Mesendoderm (in vitro differentiated cells): ENCODE data around the gene LPA.

Experiments used
- DNase-seq: peaks from one replicate; pipeline ENCODE4 v3.0.0; 2013
- H2AK5ac ChIP-seq: 2 replicates; pipeline ENCODE4 v1.6.1; 2013; ENCODE audit warnings: low read length, inconsistent platforms
- H2BK120ac ChIP-seq: 2 replicates; pipeline ENCODE4 v1.6.1; 2013; ENCODE audit warnings: low read depth, mild to moderate bottlenecking, low read length, moderate library complexity, mixed read lengths
- H2BK15ac ChIP-seq: replicated peaks from 2 replicates; pipeline ENCODE4 v1.6.1; 2013; ENCODE audit warnings: low read depth, mild to moderate bottlenecking, moderate library complexity
- H2BK5ac ChIP-seq: 2 replicates; pipeline ENCODE4 v1.6.1; 2013; ENCODE audit warnings: low read length, inconsistent platforms
- H3K18ac ChIP-seq: 2 replicates; pipeline ENCODE4 v1.6.1; 2013; ENCODE audit warnings: mild to moderate bottlenecking, low read length, mixed read lengths
- H3K23ac ChIP-seq: one replicate; pipeline ENCODE4 v1.6.1; 2013; ENCODE audit warnings: low read length
- H3K27ac ChIP-seq: 2 replicates; pipeline ENCODE4 v1.5.1; 2013; ENCODE audit warnings: low read depth, mild to moderate bottlenecking, inconsistent platforms, low read length, moderate library complexity
- H3K27me3 ChIP-seq: 2 replicates; pipeline ENCODE4 v1.6.1; 2013; ENCODE audit warnings: low read length, control low read depth, mild to moderate bottlenecking, inconsistent platforms; ENCODE audit not compliant: insufficient read depth, poor library complexity
- H3K36me3 ChIP-seq: 2 replicates; pipeline ENCODE4 v1.6.1; 2013; ENCODE audit warnings: low read length, inconsistent platforms; ENCODE audit not compliant: control insufficient read depth, insufficient read depth
- H3K4ac ChIP-seq: one replicate; pipeline ENCODE4 v1.6.1; 2013; ENCODE audit warnings: low read depth, mild to moderate bottlenecking, low read length, moderate library complexity
- H3K4me1 ChIP-seq: 2 replicates; pipeline ENCODE4 v1.6.1; 2013; ENCODE audit warnings: low read depth, low read length, inconsistent platforms; ENCODE audit not compliant: control insufficient read depth
- H3K4me2 ChIP-seq: 2 replicates; pipeline ENCODE4 v1.6.1; 2013; ENCODE audit warnings: low read length
- H3K4me3 ChIP-seq: 2 replicates; pipeline ENCODE4 v1.5.1; 2013; ENCODE audit warnings: mild to moderate bottlenecking, low read length
- H3K56ac ChIP-seq: one replicate; pipeline ENCODE4 v1.6.1; 2013; ENCODE audit warnings: low read length
- H3K79me1 ChIP-seq: 2 replicates; pipeline ENCODE4 v1.6.1; 2013; ENCODE audit warnings: low read length, inconsistent platforms
- H3K79me2 ChIP-seq: 2 replicates; pipeline ENCODE4 v1.6.1; 2013; ENCODE audit warnings: mild to moderate bottlenecking, low read length; ENCODE audit not compliant: control insufficient read depth, insufficient read depth
- H3K9ac ChIP-seq: 2 replicates; pipeline ENCODE4 v1.6.1; 2013; ENCODE audit warnings: low read length, inconsistent platforms
- H4K5ac ChIP-seq: one replicate; pipeline ENCODE4 v1.6.1; 2013; ENCODE audit warnings: low read length
- H4K8ac ChIP-seq: one replicate; pipeline ENCODE4 v1.6.1; 2013; ENCODE audit warnings: low read depth, mild to moderate bottlenecking, control low read depth, low read length, moderate library complexity
- WGBS: extraction: QIAGEN DNeasy Blood & Tissue Kit; methylation state at CpG from one replicate; pipeline ENCODE4 v1.1.7; 2013; ENCODE audit warnings: low lambda C conversion rate, missing lambda C conversion rate; ENCODE audit not compliant: insufficient coverage; ENCODE audit errors: extremely low coverage; 5-methylcytosine and 5-hydroxymethylcytosine counted together

LPA gene

GRCh38 chr6:160520043-160520904, 143.8 kb downstream of the LPA start:
- DNase-seq, result peak; percentile 79
- H2BK120ac ChIP-seq, result no peak overlapping the region
- peak overlapping the region; percentile 91 for H3K56ac ChIP-seq
- peak overlapping the region; percentile 61 for H3K4me3 ChIP-seq
- no peaks in the 10 kb centered on the region for H3K27me3 ChIP-seq
- H3K79me2 ChIP-seq, result no peaks in the 10 kb centered on the region
- peak overlapping the region; percentile 66 for H3K4me2 ChIP-seq
- H3K23ac ChIP-seq, result peak overlapping the region; percentile 24
- no peak overlapping the region for H4K8ac ChIP-seq
- H3K18ac ChIP-seq, result peak overlapping the region; percentile 31
- peak overlapping the region; percentile 81 for H3K9ac ChIP-seq
- no peak overlapping the region for H2BK15ac ChIP-seq
- H3K4ac ChIP-seq, result no peak overlapping the region
- H2AK5ac ChIP-seq, result no peak overlapping the region
- no peaks in the 10 kb centered on the region for H3K79me1 ChIP-seq
- WGBS, result no CpG with 5 or more reads among the region's 73 CpGs
- no peaks in the 10 kb centered on the region for H3K4me1 ChIP-seq
- H3K27ac ChIP-seq, result no peak overlapping the region
- H2BK5ac ChIP-seq, result no peak overlapping the region
- no peak overlapping the region for H4K5ac ChIP-seq
- H3K36me3 ChIP-seq, result no peaks in the 10 kb centered on the region

DNA sequence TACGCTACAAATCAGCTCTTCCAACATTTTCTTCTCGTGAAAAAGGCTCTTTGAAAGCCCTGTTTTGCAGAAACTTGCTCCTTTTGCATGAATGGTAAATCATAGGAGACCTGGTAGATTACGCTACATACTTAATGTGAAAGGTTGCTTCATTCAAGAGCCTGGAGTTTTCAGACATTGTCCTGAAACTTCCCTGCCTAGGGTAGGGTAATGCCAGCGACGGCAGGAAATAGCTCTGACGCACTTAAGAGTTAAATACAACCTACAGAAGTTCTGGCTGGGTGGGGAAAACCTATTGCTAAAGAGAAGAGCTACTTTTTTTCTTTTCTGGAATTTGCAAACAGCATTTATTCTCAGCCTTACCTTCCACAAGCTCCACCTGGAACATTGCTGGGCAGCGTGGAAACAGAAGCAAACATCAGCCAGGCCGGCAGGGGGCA, 144.5 kb downstream of the LPA start:
- no peak overlapping the region for H3K23ac ChIP-seq
- WGBS, result 100% methylated on average over 1 of the region's 8 CpGs
- H3K27ac ChIP-seq, result no peak overlapping the region

GRCh38 chr6:160519133-160519532, 144.9 kb downstream of the LPA start:
- no peak overlapping the region for H3K4me2 ChIP-seq
- no peaks in the 10 kb centered on the region for H3K4me1 ChIP-seq
- H3K18ac ChIP-seq, result no peak overlapping the region
- H3K23ac ChIP-seq, result no peak overlapping the region
- no peak overlapping the region for H2BK5ac ChIP-seq
- H3K56ac ChIP-seq, result no peak overlapping the region
- H2BK15ac ChIP-seq, result no peak overlapping the region
- no CpG with 5 or more reads among the region's 4 CpGs for WGBS
- no peak overlapping the region for H2AK5ac ChIP-seq
- no peak overlapping the region for H4K8ac ChIP-seq
- DNase-seq, result no peak
- no peak overlapping the region for H3K4me3 ChIP-seq
- no peak overlapping the region for H2BK120ac ChIP-seq
- H3K79me2 ChIP-seq, result no peaks in the 10 kb centered on the region
- no peaks in the 10 kb centered on the region for H3K27me3 ChIP-seq
- no peak overlapping the region for H3K27ac ChIP-seq
- H3K9ac ChIP-seq, result no peak overlapping the region
- H3K4ac ChIP-seq, result no peak overlapping the region
- H3K79me1 ChIP-seq, result no peaks in the 10 kb centered on the region
- H3K36me3 ChIP-seq, result no peaks in the 10 kb centered on the region
- no peak overlapping the region for H4K5ac ChIP-seq

More for the DNA sequence above, 144.5 kb downstream of the LPA start:
- Histone ChIP-seq H3K56ac (no peak overlapping the region), H2BK120ac (no peak overlapping the region), H4K8ac (no peak overlapping the region), H3K4me1 (no peaks in the 10 kb centered on the region), H2AK5ac (no peak overlapping the region), H3K79me1 (no peaks in the 10 kb centered on the region), H3K9ac (no peak overlapping the region), H3K36me3 (no peaks in the 10 kb centered on the region), H2BK5ac (no peak overlapping the region), H3K4ac (no peak overlapping the region), H3K79me2 (no peaks in the 10 kb centered on the region), H3K4me3 (no peak overlapping the region), H3K27me3 (no peaks in the 10 kb centered on the region), H3K18ac (no peak overlapping the region), H4K5ac (no peak overlapping the region), H2BK15ac (no peak overlapping the region), H3K4me2 (no peak overlapping the region)
- DNase-seq, result no peak

- H2BK5ac ChIP-seq, result no peak overlapping the region
- no peak overlapping the region for H2AK5ac ChIP-seq
- H3K18ac ChIP-seq, result no peak overlapping the region
- H3K36me3 ChIP-seq, result no peaks in the 10 kb centered on the region
- H3K27ac ChIP-seq, result no peak overlapping the region
- no peak overlapping the region for H3K4me3 ChIP-seq
- H4K8ac ChIP-seq, result no peak overlapping the region
- no peaks in the 10 kb centered on the region for H3K79me1 ChIP-seq
- H3K27me3 ChIP-seq, result no peaks in the 10 kb centered on the region
- DNase-seq, result no peak
- no peak overlapping the region for H4K5ac ChIP-seq
- no peak overlapping the region for H3K23ac ChIP-seq
- no peak overlapping the region for H3K9ac ChIP-seq
- no CpG with 5 or more reads among the region's 3 CpGs for WGBS
- H3K4me2 ChIP-seq, result no peak overlapping the region
- H3K4me1 ChIP-seq, result no peaks in the 10 kb centered on the region
- no peaks in the 10 kb centered on the region for H3K79me2 ChIP-seq
- H2BK120ac ChIP-seq, result no peak overlapping the region
- H2BK15ac ChIP-seq, result no peak overlapping the region
- H3K56ac ChIP-seq, result no peak overlapping the region
- no peak overlapping the region for H3K4ac ChIP-seq
Measured at GRCh38 chr6:160513836-160514235, 150.2 kb downstream of the LPA start.

GRCh38 chr6:160510976-160511617, 153.0 kb downstream of the LPA start:
- H3K4ac ChIP-seq, result no peak overlapping the region
- no peak overlapping the region for H3K4me2 ChIP-seq
- no peak overlapping the region for H3K27ac ChIP-seq
- H2BK5ac ChIP-seq, result no peak overlapping the region
- no peak overlapping the region for H2BK15ac ChIP-seq
- H3K23ac ChIP-seq, result no peak overlapping the region
- H2AK5ac ChIP-seq, result no peak overlapping the region
- no peaks in the 10 kb centered on the region for H3K79me1 ChIP-seq
- H3K79me2 ChIP-seq, result no peaks in the 10 kb centered on the region
- H3K27me3 ChIP-seq, result no peaks in the 10 kb centered on the region
- H3K36me3 ChIP-seq, result no peaks in the 10 kb centered on the region
- no peak overlapping the region for H3K56ac ChIP-seq
- no peak overlapping the region for H3K18ac ChIP-seq
- WGBS, result no CpG with 5 or more reads among the region's 4 CpGs
- DNase-seq, result no peak
- no peak overlapping the region for H2BK120ac ChIP-seq
- H3K9ac ChIP-seq, result no peak overlapping the region
- no peak overlapping the region for H4K8ac ChIP-seq
- no peak overlapping the region for H3K4me3 ChIP-seq
- no peaks in the 10 kb centered on the region for H3K4me1 ChIP-seq
- H4K5ac ChIP-seq, result no peak overlapping the region
